Endothelial cell of umbilical vein (primary cell): ENCODE data around the gene AGBL3. TPM values are rescaled to one million over a fixed set of nuclear protein-coding genes. Genes with fewer than 3 reads are reported as not detected.

Source experiments
- BruUV-seq: library from RNA; stranded (reverse); fragments of 400-500 nt; replicated peaks from 2 replicates; lab custom pipeline; 2021; lab: Mats Ljungman, UMichigan
- CTCF ChIA-PET: fragments of 300-600, 350-600 bp; sonication (Branson Sonifier 250); formaldehyde crosslinking; loops from one replicate; lab custom pipeline; 2021; ENCODE audit warnings: antibody characterized with exemption, inconsistent platforms; lab: Charles Lee
- POLR2A ChIA-PET: fragments of 300-600, 350-600 bp; sonication (Branson Sonifier 250); formaldehyde crosslinking; loops from one replicate; lab custom pipeline; 2021; ENCODE audit warnings: antibody characterized with exemption, inconsistent platforms; lab: Charles Lee
- DNase-seq: peaks from one replicate; pipeline ENCODE4 v3.0.0-alpha.2; 2011; ENCODE audit warnings: low read depth, low spot score
- FAIRE-seq: peaks from 2 replicates; lab custom pipeline; 2011; peaks lifted over from hg19 to GRCh38; lab: Jason Lieb, UNC
- H2AFZ ChIP-seq: 2 replicates; pipeline ENCODE4 v1.6.0; 2012; ENCODE audit warnings: low read depth, low read length, control low read depth, inconsistent platforms
- H3K27ac ChIP-seq: 2 replicates; pipeline ENCODE4 v1.5.1; 2011; ENCODE audit warnings: low read depth, mild to moderate bottlenecking, control low read depth, low read length, moderate library complexity; ENCODE audit not compliant: insufficient read depth
- H3K27me3 ChIP-seq, 2 experiments: 2 replicates each; pipeline versions ENCODE4 v1.6.0 to v1.6.1; 2011; ENCODE audit warnings: low read length in 2 of 2, mixed read lengths in 1 of 2; ENCODE audit not compliant: control insufficient read depth in 2 of 2, insufficient read depth in 2 of 2
- H3K36me3 ChIP-seq, 2 experiments: 2 replicates in 1 of 2; 3 replicates in 1 of 2; pipeline ENCODE4 v1.5.1; 2011; ENCODE audit warnings: low read length in 2 of 2, mild to moderate bottlenecking in 1 of 2, moderate library complexity in 1 of 2; ENCODE audit not compliant: control insufficient read depth in 2 of 2, insufficient read depth in 2 of 2; ENCODE audit errors: extremely low read depth in 1 of 2
- H3K4me1 ChIP-seq: 3 replicates; pipeline ENCODE4 v1.5.1; 2011; ENCODE audit warnings: mild to moderate bottlenecking, low read length; ENCODE audit not compliant: control insufficient read depth, insufficient read depth; ENCODE audit errors: extremely low read depth
- H3K4me2 ChIP-seq: 2 replicates; pipeline ENCODE4 v1.6.1; 2011; ENCODE audit warnings: low read length, control low read depth, mixed read lengths; ENCODE audit not compliant: insufficient read depth
- H3K4me3 ChIP-seq, 3 experiments: fragments of 200-600 bp in 1 of 3; sonication (generic), shearing (Covaris generic) in 1 of 3; replicated peaks in 1 of 3; 2 replicates each; pipeline ENCODE4 v1.5.1; 2011 to 2016; ENCODE audit warnings: control low read depth in 3 of 3, low read length in 3 of 3, mild to moderate bottlenecking in 2 of 3, inconsistent platforms in 1 of 3, low read depth in 1 of 3, moderate library complexity in 1 of 3; ENCODE audit not compliant: insufficient read depth in 1 of 3
- H3K79me2 ChIP-seq: 2 replicates; pipeline ENCODE4 v1.6.0; 2012; ENCODE audit warnings: low read length, inconsistent platforms; ENCODE audit not compliant: control insufficient read depth, insufficient read depth
- H3K9ac ChIP-seq: replicated peaks from 2 replicates; pipeline ENCODE3; 2011; ENCODE audit warnings: low read length, control low read depth; ENCODE audit not compliant: insufficient read depth; ENCODE audit errors: extremely low read depth
- H3K9me1 ChIP-seq: replicated peaks from 3 replicates; pipeline ENCODE4 v1.6.0; 2011; ENCODE audit warnings: mild to moderate bottlenecking, low read length; ENCODE audit not compliant: control insufficient read depth, insufficient read depth; ENCODE audit errors: extremely low read depth
- H3K9me3 ChIP-seq: replicated peaks from 2 replicates; pipeline ENCODE4 v1.5.1; 2012; ENCODE audit warnings: low read length, inconsistent platforms; ENCODE audit not compliant: control insufficient read depth, insufficient read depth
- H4K20me1 ChIP-seq: replicated peaks from 2 replicates; pipeline ENCODE3; 2011; ENCODE audit warnings: mild to moderate bottlenecking, low read length; ENCODE audit not compliant: control insufficient read depth, insufficient read depth; ENCODE audit errors: extremely low read depth
- CTCF ChIP-seq, 2 donors: IDR thresholded peaks; 1 replicate in 1 of 2; 2 replicates in 1 of 2; pipeline ENCODE4 v1.5.1; 2011; ENCODE audit warnings: low read length in 2 of 2, mild to moderate bottlenecking in 2 of 2, moderate library complexity in 2 of 2, control low read depth in 1 of 2, inconsistent platforms in 1 of 2, low read depth in 1 of 2; ENCODE audit not compliant: insufficient read depth in 1 of 2; ENCODE audit errors: extremely low read depth in 1 of 2
- EZH2 ChIP-seq: IDR thresholded peaks from 2 replicates; pipeline ENCODE4 v1.6.1; 2012; ENCODE audit warnings: borderline replicate concordance, low read depth, mild to moderate bottlenecking, moderate library complexity, low read length, inconsistent platforms; ENCODE audit not compliant: severe bottlenecking
- FOS ChIP-seq: IDR thresholded peaks from 2 replicates; pipeline ENCODE4 v1.6.1; 2011; ENCODE audit warnings: mild to moderate bottlenecking, low read length, moderate library complexity, borderline replicate concordance; ENCODE audit not compliant: insufficient read depth
- GATA2 ChIP-seq: IDR thresholded peaks from 2 replicates; pipeline ENCODE4 v1.7.0; 2011; ENCODE audit warnings: low read depth, mild to moderate bottlenecking, moderate library complexity, mixed read lengths, low read length; ENCODE audit not compliant: insufficient read length, insufficient read depth
- JUN ChIP-seq: IDR thresholded peaks from 2 replicates; pipeline ENCODE4 v1.6.1; 2011; ENCODE audit warnings: borderline replicate concordance, low read depth; ENCODE audit not compliant: insufficient read length, insufficient read depth
- MAX ChIP-seq: IDR thresholded peaks from 2 replicates; pipeline ENCODE4 v1.6.1; 2011; ENCODE audit not compliant: insufficient read depth, insufficient read length
- MYC ChIP-seq: IDR thresholded peaks from one replicate; pipeline ENCODE4 v1.6.1; 2011; ENCODE audit warnings: mild to moderate bottlenecking, low read depth, low read length
- POLR2A ChIP-seq: IDR thresholded peaks from 2 replicates; pipeline ENCODE4 v1.6.1; 2012; ENCODE audit warnings: low read depth, mild to moderate bottlenecking, control low read depth, low read length
- POLR2AphosphoS5 ChIP-seq: IDR thresholded peaks from 2 replicates; pipeline ENCODE4 v1.6.1; 2012; ENCODE audit warnings: low read depth, mild to moderate bottlenecking, control low read depth, low read length, moderate library complexity; ENCODE audit not compliant: insufficient read depth
- dilution Hi-C: fragments of 300-500 bp; cut with MboI; formaldehyde crosslinking; loops from one replicate; pipeline ENCODE4 v1.15.0; 2019; ENCODE audit warnings: low sequenced_read_pairs; ENCODE audit not compliant: extremely low pct_ligation_motif_present
- intact Hi-C: fragments of 100-400 bp; cut with micrococcal nuclease; formaldehyde crosslinking; loops from one replicate; pipeline ENCODE4 v1.10.0; 2022
- polyA plus RNA-seq, 4 experiments: library from polyadenylated mRNA; depleted of rRNA in 3 of 4; stranded (reverse) in 3 of 4; unstranded in 1 of 4; fragments of >200 nt; gene quantifications; 2 replicates each; pipeline versions ENCODE4 v1.2.1 to v1.2.3, GENCODE V29; 2011 to 2012; ENCODE audit warnings: missing spikeins in 1 of 4
- total RNA-seq: library from RNA; stranded (reverse); gene quantifications from 2 replicates; pipeline ENCODE4 v1.2.3, GENCODE V29; 2021

Gene AGBL3
- total and polyA plus RNA-seq, 2 donors (not counting 3 experiments of a cell fraction or from before 2014, with no cell fraction given), result 0.97 to 3.2 TPM

- TF ChIP-seq MAX (no peak), EZH2 (no peak), POLR2A (no peak), POLR2AphosphoS5 (no peak), JUN (no peak), GATA2 (no peak), FOS (no peak), CTCF (IDR thresholded peaks at IDR 0.05; ENCODE audit: extremely low read depth in 1 of 2, insufficient read depth in 1 of 2, low read depth in 1 of 2, low read length in 2 of 2) (no peak), MYC (no peak)
- FAIRE-seq, result no peak
- CTCF ChIA-PET, result interaction anchor here (1.7 to 1.9 kb wide), 2 partner anchors 15 to 18 kb away, joined by 3 to 7 read pairs; partner anchors contain the start of gene TMEM140
- no peak for DNase-seq
- no peaks in the 10 kb centered on the region for H3K9me1 ChIP-seq
- no peak overlapping the region for H3K4me2 ChIP-seq
- H4K20me1 ChIP-seq, result no peaks in the 10 kb centered on the region
- no peaks in the 10 kb centered on the region for H3K9me3 ChIP-seq
- intact Hi-C loops (no loop called here), dilution Hi-C loops (no loop called here)
- BruUV-seq, result no TSS peak
- H3K36me3 ChIP-seq, result no peaks in the 10 kb centered on the region
- H3K9ac ChIP-seq, result no peak overlapping the region
- no peaks in the 10 kb centered on the region for H3K79me2 ChIP-seq
- POLR2A ChIA-PET, result no interaction called here
- no peaks in the 10 kb centered on the region for H3K4me1 ChIP-seq
- no peak overlapping the region for H2AFZ ChIP-seq
- H3K27ac ChIP-seq, result no peak overlapping the region
- H3K4me3 ChIP-seq, result no peak overlapping the region
- peaks cover 0 to 1% of the 10 kb centered on the region in 2 experiments for H3K27me3 ChIP-seq
Observed at GRCh38 chr7:135129579-135129978, 143.3 kb downstream of the AGBL3 start.
